ENCODE measurements around the gene LRRC63. TPM values are rescaled to one million over a fixed set of nuclear protein-coding genes. Genes with fewer than 3 reads are reported as not detected.

Gene LRRC63
- total and polyA plus RNA-seq, 2 donors (not counting 3 experiments of a cell fraction or from before 2014, with no cell fraction given) = 0.04 TPM; not detected in 1

- Histone ChIP-seq H4K20me1 (replicated peaks; ENCODE audit: control insufficient read depth, extremely low read depth, insufficient read depth, low read length) (no peaks in the 10 kb centered on the region), H3K9me1 (replicated peaks; ENCODE audit: control insufficient read depth, extremely low read depth, insufficient read depth, low read length) (no peaks in the 10 kb centered on the region), H3K27me3 (ENCODE audit: control insufficient read depth in 2 of 2, insufficient read depth in 2 of 2, low read length in 2 of 2) (peaks cover 0 to 7% of the 10 kb centered on the region in 2 experiments), H3K79me2 (ENCODE audit: control insufficient read depth, insufficient read depth, low read length) (no peaks in the 10 kb centered on the region), H3K4me2 (ENCODE audit: insufficient read depth, low read length) (no peak overlapping the region), H3K36me3 (ENCODE audit: control insufficient read depth in 2 of 2, extremely low read depth in 1 of 2, insufficient read depth in 2 of 2, low read length in 2 of 2) (no peaks in the 10 kb centered on the region), H3K9ac (replicated peaks; ENCODE audit: extremely low read depth, insufficient read depth, low read length) (no peak overlapping the region), H3K27ac (ENCODE audit: insufficient read depth, low read depth, low read length) (no peak overlapping the region), H3K4me3 (replicated peaks in 1 of 3; ENCODE audit: insufficient read depth in 1 of 3, low read depth in 1 of 3, low read length in 3 of 3) (no peak overlapping the region), H2AFZ (ENCODE audit: low read depth, low read length) (no peak overlapping the region), H3K9me3 (replicated peaks; ENCODE audit: control insufficient read depth, insufficient read depth, low read length) (no peaks in the 10 kb centered on the region), H3K4me1 (ENCODE audit: control insufficient read depth, extremely low read depth, insufficient read depth, low read length) (no peaks in the 10 kb centered on the region)
- no peak for TF ChIP-seq GATA2 (IDR thresholded peaks at IDR 0.05; ENCODE audit: insufficient read depth, insufficient read length, low read depth, low read length)
- no peak for TF ChIP-seq FOS (IDR thresholded peaks at IDR 0.05; ENCODE audit: borderline replicate concordance, insufficient read depth, low read length)
- TF ChIP-seq CTCF (IDR thresholded peaks at IDR 0.05; ENCODE audit: extremely low read depth in 1 of 2, insufficient read depth in 1 of 2, low read depth in 1 of 2, low read length in 2 of 2) = no peak
- TF ChIP-seq POLR2A (IDR thresholded peaks at IDR 0.05; ENCODE audit: low read depth, low read length) = no peak
- no peak for TF ChIP-seq POLR2AphosphoS5 (IDR thresholded peaks at IDR 0.05; ENCODE audit: insufficient read depth, low read depth, low read length)
- TF ChIP-seq EZH2 (IDR thresholded peaks at IDR 0.05; ENCODE audit: borderline replicate concordance, low read depth, low read length, severe bottlenecking) = no peak
- no peak for TF ChIP-seq MYC (IDR thresholded peaks at IDR 0.05; ENCODE audit: low read depth, low read length)
- TF ChIP-seq MAX (IDR thresholded peaks at IDR 0.05; ENCODE audit: insufficient read depth, insufficient read length) = no peak
- no peak for TF ChIP-seq JUN (IDR thresholded peaks at IDR 0.05; ENCODE audit: borderline replicate concordance, insufficient read depth, insufficient read length, low read depth)
- intact Hi-C loops (cut with micrococcal nuclease) (no loop called here), dilution Hi-C loops (cut with MboI; ENCODE audit: extremely low pct_ligation_motif_present, low sequenced_read_pairs) (no loop called here)
- no peak for DNase-seq (ENCODE audit: low read depth, low spot score)
- no peak for FAIRE-seq
- CTCF ChIA-PET = interaction anchor here (1.8 kb wide), 1 partner anchor 7 kb away, joined by 5 read pairs; no protein-coding TSS in a partner anchor
- POLR2A ChIA-PET = no interaction called here
- BruUV-seq (replicated peaks) = no TSS peak
Observed at GRCh38 chr13:46313432-46314257, 101.9 kb downstream of the LRRC63 start.
